Measurements from ENCODE around the gene ARIH1.

The ARIH1 gene

DNA sequence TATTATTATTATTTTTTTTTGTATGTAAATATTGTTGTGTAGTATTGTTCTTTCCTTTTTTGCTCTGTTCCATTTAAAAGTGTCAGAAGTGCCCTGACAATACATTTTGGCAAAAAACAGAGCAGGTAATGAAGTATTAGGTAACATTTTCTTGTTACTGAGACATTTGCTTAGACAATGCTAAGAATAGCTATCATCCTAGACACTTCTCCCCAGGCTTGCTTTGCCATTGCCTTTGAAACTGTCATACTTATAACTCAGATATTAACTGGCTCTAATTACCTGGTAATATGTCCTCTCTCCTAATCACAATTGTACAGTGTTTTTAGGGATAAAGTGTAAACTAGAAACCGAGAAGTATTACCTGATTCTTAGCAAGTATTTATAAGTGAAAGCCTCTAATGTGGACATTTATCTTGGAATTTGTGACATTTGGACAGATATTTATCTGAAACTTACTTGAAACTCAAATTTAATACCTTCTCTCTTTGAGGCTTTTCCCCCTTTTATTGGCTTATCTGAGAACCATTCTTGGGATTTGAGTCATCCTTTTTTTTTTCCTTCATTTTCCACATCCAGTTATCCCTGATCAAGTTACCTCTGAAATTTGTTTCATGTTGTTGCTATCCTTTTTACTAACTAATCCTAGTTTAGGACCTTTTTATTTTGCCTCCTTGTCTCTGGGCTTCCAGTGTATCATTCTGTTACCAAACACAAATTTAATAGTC, 13.1 kb downstream of the ARIH1 start:
- DNase-seq (ENCODE audit: low spot score), result no peak

DNA sequence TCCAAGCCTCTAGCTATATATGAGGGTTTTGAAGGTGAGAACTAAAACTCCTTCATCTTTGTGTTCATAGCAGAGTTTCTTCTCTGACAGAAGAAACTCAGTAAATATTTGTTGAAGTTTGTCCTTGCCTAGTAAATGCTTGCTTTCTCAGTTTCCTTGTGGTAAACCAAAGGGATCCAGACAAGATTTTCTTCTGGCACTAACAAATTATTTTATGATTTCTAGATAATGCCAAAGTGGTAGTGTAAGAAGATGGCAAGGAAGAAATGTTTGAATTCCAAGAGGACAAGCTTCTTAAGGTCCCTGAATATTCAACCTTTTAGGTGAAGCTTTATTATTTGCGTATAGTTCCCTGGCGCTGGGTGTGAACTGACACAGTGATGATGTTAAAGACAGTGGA, 14.4 kb downstream of the ARIH1 start:
- no peak for DNase-seq (ENCODE audit: low spot score)

DNA sequence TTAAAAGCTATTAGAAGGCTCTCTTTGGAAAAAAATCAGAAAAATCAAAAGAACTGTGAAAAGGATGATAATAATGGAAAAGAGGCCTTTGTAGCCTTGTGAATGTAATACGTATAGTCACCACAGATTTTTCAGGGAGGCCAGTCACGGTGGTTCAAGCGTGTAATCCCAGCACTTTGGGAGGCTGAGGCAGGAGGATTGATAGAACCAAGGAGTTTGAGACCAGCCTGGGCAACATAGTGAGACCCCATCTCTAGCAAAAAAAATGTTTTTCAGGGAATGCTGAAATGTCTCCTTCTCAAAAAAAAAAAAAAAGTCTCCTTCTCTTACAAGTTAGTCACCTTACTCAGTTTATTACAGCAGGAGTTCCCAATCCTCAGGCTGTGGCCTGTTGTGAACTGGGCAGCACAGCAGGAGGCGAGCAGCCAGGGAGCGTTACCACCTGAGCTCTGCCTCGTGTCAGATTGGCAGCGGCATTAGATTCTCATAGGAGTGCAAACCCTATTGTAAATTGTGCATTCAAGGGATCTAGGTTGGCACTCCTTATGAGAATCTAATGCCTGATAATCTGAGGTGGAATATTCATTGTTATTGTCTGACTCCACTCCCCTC, 15.9 kb downstream of the ARIH1 start:
- DNase-seq (ENCODE audit: low spot score), result no peak

DNA sequence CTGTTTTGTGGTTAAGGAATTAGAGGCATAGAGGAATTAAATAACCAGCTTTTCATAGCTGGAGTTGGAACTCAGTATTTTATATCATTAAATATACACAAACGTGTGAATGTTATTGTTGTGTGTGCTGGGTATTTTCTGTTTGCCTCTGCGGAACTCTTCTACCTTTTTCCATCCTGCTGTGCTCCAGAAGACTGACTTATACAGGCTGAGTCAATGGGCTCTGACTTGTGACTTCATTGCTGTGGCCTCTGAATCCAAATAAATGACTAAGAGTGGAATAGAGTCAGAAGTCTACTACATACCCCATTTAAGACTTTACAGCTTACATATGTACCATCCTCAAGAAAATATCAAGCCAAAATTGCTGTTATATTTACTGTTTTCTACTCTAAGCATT, 17.6 kb downstream of the ARIH1 start:
- peak; percentile 55 for DNase-seq (ENCODE audit: low spot score)

DNA sequence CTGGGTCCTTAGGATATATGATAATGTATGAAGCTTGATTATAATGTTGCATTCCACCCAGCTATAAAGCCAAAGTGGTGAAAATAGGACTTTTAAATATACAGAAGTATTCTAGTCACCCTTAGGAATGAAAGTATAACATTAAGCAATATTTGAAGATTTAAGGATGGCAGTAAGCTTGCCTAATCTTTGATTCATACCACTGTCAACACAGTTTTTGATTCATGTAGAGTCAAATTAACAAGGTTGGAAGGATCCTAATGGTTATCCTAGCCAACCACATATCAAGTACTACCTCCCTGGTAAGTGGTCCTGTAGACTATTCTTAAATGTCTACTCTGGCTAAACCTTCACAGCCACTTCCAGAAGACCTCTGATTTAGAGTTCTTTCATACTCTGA, 18.6 kb downstream of the ARIH1 start:
- no peak for DNase-seq (ENCODE audit: low spot score)

DNA sequence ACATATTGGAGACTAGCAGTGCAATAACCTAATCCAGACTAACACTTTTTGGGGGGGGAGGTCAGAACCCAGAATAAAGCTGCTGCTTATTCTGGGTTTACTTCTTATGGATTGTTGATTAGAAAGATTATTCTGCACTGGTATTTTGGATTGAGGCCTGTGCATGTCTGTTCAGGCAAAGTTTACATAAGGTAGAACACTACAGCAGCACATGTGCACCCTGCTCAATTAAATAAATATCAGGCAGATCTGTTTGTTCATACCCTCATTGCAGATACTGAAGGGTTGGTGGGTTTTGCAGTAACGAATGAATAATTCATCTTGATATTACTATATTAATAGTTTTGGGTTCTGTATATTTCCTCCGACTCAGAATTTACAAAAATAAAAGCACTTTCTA, 19.1 kb downstream of the ARIH1 start:
- DNase-seq (ENCODE audit: low spot score), result no peak

DNA sequence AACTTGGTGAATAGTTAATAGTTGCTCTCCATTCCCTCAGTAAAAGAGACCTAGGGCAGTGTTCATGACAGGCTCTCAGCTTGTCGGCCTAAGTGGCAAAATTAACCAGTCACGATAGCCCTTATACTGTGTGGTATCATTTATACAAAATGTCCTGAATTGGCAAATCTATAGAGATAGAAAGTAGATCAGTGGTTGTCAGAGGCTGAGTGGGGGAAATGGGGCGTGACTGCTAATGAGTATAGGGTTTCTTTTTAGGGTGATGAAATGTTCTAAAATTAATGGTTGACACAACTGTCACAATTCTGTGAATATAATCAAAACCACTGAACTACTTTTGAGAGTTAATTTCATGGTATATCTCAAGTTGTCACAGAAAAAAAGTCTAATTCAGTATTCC, 20.9 kb downstream of the ARIH1 start:
- DNase-seq (ENCODE audit: low spot score), result no peak

DNA sequence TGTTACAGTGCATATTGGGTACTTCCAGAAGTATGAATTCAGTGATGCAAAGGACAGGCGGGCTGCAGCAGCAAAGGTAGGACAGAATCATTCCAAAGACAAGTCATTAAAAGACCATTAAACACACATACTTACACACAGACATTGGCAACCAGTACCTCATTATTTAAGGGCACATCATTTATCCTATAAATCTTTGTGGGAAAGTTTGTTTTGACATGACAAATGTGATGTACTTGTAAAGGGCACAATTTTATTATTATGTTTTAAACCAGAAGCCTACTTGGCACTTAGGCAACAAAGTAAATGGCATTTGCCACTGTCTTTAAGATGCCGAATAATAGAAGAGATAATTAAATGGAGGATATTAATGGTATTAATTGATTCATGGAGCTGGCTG, 22.7 kb downstream of the ARIH1 start:
- DNase-seq (ENCODE audit: low spot score), result no peak

DNA sequence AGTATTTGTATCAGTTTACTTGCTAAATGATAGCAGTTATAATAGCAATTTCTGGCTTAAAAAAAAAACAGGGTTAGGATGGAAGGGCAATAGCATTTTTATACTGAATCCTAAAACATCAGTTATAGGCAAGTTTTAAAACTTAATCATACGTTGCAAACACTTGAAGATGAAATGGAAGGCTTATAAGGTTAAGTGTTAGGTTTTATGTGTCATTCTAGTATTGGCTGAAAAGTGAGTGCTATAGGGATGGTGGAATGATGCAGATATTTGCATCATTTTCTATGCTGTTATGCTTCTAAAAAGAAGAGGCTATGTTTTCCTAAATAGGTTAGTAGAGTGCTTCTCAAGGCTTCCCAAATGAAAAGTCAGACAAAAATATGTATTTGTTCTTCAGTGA, 23.3 kb downstream of the ARIH1 start:
- no peak for DNase-seq (ENCODE audit: low spot score)

DNA sequence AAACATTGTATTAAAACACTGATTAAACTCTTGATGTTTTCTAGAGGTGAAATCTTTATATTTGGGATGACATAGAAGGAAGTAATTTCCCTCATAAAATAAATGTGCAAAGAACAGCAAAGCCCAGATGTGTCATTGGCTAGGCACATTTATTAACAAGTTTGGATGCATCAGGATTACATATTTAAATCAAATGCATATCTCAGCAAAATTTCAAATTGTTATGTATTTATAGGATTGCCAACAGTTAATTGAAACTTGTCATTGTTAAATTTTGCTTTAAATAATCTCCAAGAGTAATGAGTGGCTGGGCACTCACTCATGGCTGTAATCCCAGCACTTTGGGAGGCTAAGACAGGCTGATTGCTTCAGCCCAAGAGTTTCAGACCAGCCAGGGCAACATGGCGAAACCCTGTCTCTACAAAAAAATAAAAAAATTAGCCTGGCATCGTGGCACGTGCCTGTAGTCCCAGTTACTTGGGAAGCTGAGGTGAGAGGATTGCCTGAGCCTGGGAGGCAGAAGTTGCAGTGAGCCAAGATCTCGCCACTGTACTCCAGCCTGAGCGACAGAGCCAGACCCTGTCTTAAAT, 28.2 kb downstream of the ARIH1 start:
- DNase-seq (ENCODE audit: low spot score), result no peak

DNA sequence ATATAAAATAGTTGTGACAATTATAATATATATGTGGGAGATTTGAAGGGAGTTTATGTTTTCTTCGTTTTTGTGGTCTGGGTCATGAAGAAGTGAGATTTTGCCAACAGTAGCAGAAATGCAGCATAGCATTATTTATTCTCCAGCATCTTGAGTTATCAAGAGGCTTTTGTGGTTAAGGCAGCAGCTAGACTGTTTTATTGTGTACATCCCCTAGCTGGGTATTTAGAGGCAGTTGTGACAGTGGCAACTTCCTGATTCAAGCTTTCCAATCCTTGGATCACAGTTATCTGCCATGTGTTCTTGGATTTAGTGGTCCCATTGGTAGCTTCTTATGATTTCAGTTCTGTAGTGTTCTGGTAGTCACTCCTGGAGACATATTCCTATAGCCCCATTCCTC, 29.0 kb downstream of the ARIH1 start:
- DNase-seq (ENCODE audit: low spot score), result no peak

DNA sequence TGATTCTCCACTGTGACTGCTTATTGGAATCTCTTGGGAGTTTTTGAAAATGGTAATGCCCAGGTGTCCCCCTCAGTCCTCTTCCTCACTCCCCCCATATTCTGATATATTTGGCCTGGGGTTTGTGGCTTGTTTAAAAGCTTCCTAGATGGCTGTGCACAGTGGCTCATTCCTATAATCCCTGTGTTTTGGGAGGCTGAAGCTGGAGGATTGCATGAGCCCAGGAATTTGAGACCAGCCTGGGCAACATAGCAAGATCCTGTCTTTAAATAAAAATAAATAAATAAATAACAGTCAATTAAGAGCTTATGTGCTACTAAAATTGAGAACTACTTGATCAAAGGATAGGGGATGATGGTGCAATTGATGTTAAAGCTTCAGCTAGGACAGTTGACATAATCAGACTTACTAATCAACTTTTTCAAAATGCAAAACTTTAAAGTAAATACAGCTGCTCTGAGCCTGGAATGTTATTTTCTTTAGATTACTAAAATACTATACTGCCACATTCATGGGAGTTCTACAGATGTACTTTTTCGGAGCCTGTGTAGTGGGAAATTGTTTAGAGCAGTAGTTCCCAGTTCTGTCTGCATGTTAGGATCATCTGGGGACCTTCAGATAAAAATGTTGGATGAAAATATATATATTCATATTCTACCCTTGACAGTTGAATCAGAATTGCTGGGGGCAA, 33.4 kb downstream of the ARIH1 start:
- no peak for DNase-seq (ENCODE audit: low spot score)

DNA sequence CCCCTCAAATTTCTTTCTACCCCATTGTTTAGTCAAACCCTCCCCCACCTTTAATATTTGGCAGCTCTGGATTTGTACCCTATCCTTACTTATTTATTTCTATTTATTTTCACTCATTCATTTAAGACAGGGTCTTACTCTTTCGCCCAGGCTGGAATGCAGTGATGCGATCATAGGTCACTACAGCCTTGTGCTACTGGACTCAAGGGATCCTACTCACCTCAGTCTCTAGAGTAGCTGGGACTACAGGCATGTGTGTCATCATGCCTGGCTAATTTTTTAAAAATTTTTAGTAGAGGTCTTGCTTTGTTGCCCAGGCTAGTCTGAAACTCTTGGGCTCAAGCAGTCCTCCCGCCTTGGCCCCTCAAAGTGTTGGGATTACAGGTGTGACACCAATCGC, 35.4 kb downstream of the ARIH1 start:
- no peak for DNase-seq (ENCODE audit: low spot score)

DNA sequence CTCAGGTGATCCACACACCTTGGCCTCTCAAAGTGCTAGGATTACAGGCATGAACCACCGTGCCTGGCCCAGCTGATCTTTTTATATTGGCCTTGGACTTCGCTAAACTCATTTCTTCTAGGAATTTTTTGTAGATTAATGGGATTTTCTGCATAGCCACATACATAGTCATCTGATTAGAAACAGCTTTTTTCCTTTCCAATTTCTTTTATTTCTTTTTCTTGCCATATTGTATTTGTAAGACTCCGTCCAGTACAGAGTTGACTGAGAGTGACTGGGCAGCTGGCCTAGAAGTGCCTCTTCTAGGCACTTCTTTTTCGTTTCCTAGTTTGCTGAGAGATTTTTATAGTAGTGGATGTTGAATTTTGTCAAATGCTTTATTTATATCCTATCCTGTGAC, 37.4 kb downstream of the ARIH1 start:
- no peak for DNase-seq (ENCODE audit: low spot score)

DNA sequence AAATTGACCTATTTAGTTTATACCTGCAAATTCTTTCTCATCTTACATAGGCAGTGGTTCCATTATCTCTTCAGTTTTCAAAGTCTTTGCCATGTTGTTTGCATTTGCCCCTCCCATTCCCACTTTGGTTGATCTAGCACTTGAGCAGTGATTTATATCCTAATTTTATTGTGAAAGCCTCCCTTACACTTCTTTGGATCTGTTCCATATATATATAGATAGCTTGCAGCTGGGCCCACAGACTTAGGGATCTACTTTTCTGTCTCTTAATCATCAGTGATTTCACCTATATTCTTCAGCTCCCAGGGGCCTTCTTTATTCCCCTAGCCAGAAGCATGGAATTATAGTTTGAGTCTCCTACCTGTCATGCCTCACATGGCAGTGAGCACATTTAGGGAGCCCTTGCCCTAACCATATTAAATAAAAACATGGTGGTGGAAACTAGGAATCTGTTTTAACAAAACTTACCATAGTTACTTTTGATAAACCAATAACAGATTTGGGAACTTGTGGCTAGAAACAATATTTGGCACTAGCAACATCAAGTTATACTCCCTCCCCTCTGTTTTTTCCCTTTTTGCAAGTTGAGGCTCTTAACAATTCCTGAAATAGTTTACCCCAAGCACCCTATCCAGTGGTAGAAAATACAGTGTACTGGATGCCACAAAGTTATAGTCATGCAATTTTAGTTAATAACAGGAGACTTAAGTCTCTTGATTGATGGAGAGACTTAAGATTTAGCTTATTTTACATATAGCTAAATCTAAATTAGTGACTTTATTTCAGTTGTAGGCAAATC, 41.7 kb downstream of the ARIH1 start:
- no peak for DNase-seq (ENCODE audit: low spot score)

DNA sequence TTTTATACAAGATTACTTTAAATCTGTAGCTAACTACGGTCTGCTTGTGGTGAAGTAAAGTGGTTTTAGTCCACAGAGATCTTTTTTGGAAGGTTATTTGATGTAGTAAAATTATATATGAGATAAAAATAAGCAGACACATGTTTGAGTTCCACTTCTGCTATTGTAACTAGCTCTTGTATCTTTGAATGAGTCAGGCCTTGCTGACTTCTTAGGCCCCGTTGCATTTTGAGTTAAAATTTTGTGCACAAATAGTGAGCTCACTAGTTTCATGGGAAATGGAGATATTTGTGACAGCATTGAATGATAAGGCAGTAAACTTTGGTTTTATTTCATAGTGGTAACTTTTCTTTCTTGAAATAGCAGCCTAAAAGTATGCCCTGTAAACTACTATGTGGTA, 42.6 kb downstream of the ARIH1 start:
- no peak for DNase-seq (ENCODE audit: low spot score)

DNA sequence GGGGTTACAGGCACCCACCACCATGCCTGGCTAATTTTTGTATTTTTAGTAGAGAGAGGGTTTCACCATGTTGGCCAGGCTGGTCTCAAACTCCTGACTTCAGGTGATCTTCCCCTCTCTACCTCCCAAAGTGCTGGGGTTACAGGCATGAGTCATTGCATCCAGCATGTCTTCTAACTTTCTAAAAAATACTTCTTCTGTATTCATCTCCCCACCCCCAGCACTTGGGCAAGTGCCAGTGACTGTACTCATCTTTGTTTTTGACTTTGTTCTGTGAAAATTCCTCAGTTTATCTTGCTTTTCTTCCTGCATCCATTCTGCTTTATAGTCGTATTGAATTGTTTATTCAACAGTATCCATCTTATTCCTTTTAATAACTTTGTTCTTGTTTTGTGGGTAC, 47.6 kb downstream of the ARIH1 start:
- DNase-seq (ENCODE audit: low spot score), result no peak

DNA sequence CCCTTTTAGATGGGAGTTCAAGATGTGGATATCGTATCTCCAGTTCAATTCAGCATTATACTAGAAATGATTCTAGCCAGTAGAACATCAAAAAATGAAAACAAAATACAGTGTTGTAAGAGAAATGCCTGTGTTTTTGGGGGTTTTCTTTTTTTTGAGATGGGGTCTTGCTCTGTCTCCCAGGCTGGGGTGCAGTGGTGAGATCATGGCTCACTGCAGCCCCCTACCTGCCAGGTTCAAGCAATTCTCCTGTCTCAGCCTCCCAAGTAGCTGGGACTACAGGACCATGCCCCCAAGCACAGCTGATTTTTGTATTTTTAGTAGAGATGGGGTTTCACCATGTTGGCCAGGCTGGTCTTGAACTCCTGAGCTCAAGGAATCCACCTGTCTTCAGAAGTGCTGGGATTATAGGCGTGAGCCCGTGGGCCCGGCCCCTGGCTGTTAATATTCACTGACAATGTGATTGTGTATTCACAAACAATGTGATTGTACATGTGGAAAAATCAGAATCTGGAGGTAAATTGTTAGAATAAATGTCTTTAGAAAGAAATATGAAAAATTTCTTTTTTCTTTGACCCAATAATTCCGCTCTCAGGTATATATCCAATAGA, 59.0 kb downstream of the ARIH1 start:
- DNase-seq (ENCODE audit: low spot score), result no peak

DNA sequence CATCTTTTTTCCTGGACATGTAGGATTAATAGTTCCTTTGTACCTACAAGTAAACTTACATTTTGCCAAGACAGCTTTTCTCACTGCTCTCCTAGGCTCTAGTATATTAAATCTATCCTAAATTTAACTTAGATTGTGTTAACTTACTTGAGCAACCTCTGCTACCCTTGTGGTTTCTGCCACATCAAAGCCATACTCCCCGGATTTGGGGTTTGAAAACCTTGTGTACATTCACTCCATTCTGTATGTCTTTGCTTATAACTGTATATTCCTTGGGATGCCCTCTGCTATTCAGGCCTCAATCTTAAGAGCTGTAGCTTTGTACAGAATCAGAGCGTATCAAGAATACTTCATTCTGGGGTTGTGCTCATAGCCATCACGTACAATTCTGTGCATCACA, 60.4 kb downstream of the ARIH1 start:
- DNase-seq (ENCODE audit: low spot score), result no peak

DNA sequence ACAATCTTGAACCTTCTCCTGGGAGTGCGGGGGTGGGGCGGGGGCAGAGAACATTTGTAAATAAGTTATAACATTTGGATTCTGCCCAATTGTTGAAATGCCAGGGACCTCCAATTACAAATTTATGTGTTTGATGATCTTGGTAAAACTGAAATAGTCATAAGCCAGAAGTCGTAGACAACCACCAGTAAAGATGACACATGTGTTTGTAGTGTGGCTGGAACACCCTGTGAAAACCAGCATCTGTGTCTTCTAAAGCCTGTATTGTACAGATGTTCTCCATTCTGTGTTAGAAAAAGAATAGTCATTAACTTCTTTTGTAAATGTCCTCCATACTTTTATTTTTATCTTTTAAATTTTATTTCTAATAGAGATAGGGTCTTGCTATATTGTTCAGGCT, 61.8 kb downstream of the ARIH1 start:
- DNase-seq (ENCODE audit: low spot score), result no peak

DNA sequence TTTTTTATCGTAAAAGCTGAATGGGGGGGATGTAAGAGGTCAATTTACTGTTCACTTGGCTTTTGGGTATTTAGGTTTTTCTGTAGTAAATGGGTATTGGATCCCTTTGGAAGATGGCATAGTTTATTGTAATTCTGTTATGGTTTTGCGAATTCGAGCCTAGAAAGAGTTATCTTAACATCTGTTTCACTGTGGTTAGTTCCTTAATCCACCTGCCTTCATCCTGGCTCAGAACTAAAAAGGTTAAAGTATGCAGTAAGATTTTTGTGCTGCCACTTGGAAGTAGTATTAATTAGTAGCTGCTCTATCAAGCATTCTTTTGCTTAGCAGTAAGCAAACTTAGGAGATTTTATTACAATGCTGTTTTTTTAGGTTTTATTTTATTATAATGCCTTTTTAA, 62.4 kb downstream of the ARIH1 start:
- DNase-seq (ENCODE audit: low spot score), result no peak

DNA sequence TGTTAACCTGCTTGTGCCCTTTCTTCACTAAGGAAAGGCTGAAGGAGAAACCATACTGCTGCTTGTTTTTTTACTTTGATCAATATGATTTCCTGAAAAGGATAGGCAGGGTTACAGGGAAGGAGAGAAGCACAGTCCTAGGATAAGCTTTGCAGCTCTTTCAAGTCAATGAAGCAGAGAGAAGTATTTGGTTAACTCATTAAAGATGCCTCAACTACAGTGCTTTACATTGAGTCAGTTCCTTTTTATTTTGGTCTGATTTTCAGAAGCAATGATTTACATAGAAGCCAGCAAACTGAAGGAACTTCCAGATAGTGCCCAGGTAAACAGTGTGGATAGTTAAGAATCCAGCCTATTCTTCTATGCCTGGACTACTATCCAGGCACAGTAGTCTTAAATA, 64.8 kb downstream of the ARIH1 start:
- no peak for DNase-seq (ENCODE audit: low spot score)
